HG03521 (cell line): ENCODE data around the gene RHCE.
"Not testable (repeated sequence)": the region's sequence is repeated elsewhere in the genome, so short reads cannot be mapped to it uniquely, and the experiment has no call there.

Source experiments
- ATAC-seq: cut with Tn5 transposase; IDR thresholded peaks from one replicate; pipeline ENCODE4 v1.9.1; 2021; ENCODE audit warnings: mild to moderate bottlenecking, moderate library complexity; ENCODE audit not compliant: unreplicated experiment

RHCE gene

DNA sequence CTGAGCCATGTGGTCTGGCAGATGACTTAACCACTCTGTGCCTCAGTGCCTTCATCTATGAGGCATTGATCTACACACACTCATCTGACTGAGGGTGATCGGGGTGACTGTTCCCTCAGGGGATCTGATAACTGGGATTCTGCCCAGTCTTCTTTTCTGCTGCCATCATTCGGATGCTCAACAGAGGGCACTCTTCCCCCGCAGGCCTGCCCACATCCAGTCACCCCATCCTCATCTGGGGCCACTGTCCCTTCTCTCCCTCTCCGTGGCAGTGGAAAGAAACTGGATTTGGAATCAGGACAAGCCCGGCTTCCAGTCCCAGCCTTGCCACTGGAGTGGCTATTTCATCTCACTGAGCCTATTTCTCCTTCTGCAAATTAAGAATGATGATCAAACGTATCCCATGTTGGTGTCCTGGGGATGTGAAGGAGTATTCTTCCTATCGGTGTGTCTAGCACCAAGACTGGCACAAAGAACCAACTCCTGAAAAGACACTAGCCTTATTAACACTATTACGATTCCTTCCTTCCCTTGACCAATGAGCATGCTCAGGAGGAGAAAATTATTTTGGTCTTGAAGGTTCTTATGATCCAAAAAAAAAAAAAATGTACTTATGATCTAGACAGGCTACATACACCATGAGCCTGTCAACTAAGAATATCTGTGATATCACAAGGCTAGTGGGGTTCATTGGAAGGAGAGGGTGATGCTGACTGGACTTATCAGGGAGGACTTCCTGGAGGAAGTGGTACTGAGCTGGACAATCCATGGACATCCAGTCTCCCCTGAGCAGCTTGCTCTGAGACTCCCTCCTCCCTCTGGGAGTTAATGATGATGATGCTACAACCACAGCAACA lies 17.4 kb downstream of the RHCE start:
- ATAC-seq, result not testable (repeated sequence)

- not testable (repeated sequence) for ATAC-seq
These were observed 22.5 kb downstream of the RHCE start for GRCh38 chr1:25398079-25398478.

DNA sequence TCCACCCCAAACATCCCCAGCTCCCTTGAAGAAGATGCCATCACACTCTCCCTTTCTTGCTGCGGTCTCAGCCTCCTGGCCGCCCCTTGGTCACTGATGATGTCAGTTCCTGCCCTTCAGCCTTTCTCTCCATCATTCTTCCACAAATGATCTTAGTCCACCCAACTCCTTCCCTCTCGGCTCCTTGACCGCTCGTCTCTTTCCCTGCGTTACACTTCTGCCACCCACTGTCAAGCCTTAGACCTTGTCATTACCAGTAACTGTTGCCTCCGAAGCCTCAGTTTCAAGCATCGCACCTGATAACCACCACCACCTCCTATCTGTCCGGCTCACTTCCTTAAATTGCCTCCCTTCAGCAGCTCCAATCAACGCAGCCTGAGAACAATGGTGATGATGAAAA lies 23.1 kb downstream of the RHCE start:
- ATAC-seq, result not testable (repeated sequence)

- no peak for ATAC-seq
These were observed 27.8 kb downstream of the RHCE start for GRCh38 chr1:25392841-25393240.

GRCh38 chr1:25389721-25390120 lies 30.9 kb downstream of the RHCE start:
- not testable (repeated sequence) for ATAC-seq

GRCh38 chr1:25388691-25389090 lies 31.9 kb downstream of the RHCE start:
- ATAC-seq, result not testable (repeated sequence)

- not testable (repeated sequence) for ATAC-seq
These were observed 33.5 kb downstream of the RHCE start for GRCh38 chr1:25387096-25387495.

DNA sequence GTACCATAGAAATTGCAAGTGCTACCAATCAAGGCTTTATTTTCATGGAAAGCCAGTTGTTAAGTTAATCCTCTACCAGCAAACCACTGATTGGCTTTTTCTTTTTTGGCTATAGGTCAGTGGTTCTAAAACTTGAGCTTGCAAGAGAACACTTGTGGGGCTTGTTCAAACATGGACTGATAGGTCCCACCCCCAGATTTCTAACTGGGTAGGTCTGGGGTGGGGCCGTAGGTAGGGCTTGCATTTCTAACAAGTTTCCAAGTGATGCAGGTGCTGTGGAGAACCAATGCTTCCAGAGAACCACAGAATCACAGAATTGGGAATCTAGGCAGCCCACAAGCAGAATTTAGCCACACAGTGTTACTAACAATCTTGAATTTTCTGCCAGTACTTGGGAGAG lies 36.8 kb downstream of the RHCE start:
- ATAC-seq, result not testable (repeated sequence)

DNA sequence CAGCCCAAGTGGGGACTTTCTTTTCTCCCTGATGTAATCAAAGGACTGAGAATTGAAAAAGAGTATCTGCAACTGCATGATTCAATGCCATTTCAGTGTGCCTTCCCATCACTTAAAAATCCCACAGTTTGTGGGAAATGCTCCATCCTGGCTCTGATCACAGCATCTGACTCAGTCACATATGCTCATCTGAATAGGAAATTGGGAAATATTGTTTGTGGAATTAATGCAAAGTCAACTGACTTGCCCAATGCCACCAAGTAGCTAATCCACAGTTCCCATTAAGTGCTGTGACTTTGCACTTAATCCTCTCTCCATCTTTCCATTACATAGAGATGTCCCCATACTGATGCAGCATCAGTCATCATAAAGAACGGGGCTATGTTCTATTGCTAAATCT lies 37.5 kb downstream of the RHCE start:
- not testable (repeated sequence) for ATAC-seq

DNA sequence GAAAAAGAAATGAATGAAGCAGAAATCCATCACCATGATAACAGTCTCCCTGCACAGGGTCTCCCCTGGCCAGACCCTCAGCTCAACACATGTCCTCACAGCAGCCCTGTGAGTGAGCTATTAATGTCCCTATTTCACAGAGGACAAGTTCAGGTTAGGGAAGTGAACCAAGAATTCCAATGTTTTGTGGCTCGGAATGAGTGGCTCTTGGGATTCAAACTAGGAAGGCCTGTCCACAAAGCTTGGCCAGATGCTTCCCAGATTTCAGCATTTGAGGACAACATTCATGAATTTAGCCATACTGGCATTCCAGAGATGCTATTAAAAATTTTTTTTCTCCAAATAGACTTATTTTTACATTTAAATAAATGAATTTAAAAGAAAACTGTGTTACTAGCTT lies 38.1 kb downstream of the RHCE start:
- ATAC-seq, result not testable (repeated sequence)

DNA sequence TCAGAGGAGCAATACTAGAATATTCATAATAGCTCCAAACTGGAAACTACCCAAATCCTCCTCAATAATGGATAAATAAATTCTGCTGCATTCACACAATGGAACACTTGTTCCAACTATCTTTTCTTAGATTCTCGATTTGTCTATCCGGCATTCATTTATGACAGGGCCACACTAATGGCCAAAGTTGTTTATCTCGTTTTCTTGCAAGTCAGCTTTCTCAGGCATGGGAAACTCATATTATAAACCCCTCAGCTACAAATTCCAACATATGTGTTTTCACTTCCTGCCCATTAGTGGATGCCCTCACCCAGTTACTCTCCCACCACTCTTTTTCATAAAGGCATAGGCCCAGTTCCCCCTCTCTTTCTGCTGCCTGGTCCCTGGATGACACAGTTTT lies 42.3 kb downstream of the RHCE start:
- not testable (repeated sequence) for ATAC-seq

DNA sequence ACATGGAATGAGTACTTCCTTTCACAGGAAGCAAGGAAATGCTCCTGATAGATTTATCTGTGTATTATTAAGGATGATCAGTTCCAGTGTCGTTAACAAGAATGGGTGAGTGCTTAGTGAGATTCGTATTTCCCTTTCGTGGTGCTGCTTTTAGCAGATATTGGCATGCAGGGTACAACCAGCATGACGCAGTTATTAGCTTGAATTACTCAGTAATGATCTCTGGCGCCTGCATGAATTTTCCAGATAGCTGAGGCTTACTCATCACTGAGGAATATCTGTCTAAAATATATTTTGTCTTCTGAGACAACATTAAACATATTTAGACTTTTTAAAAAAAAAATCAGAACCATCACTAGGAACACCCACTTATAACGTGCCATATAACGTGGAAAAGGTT lies 48.9 kb downstream of the RHCE start:
- ATAC-seq, result not testable (repeated sequence)

DNA sequence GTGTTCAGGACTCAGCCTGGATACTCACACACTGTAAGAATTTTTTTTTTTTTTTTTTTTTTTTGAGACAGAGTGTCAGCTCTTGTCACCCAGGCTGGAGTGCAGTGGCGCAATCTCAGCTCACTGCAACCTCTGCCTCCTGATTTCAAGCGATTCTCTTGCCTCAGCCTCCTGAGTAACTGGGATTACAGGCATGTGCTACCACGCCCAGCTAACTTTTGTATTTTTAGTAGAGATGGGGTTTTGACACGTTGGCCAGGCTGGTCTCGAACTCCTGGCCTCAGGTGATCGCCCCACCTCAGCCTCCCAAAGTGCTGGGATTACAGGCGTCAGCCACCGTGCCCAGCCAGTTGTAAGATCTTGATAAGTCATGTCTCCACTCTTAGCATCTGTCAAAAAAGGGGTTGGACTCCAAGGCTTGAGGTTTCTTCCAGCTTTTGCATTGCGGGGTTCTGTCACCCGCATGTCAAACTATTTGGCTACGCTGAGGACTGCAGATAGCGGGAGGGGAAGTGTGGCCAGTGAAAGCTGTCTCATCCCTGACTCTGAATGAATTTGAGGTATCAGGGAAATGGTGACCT lies 50.8 kb downstream of the RHCE start:
- ATAC-seq, result not testable (repeated sequence)

DNA sequence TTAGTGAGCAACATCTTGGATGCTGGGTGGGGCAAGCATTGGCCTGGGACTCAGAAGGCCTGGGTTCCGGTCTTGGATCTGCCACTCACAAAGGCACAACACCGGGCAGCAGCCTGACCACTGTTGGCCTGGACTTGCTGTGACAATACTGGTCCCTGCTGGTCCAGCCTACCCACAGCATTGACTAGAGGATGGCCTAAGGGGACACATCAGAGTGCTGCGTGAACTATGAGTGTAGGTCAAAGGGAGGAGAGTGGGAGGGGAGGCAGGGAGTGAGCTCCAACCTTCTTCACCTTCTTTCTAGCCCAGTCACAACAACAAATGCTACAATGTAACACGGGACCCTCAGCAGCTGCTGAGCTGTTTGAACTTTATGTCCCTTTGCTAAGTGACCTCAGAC lies 51.4 kb downstream of the RHCE start:
- no peak for ATAC-seq

GRCh38 chr1:25362634-25363559 lies 57.7 kb downstream of the RHCE start:
- ATAC-seq, result not testable (repeated sequence)

GRCh38 chr1:25361901-25362300 lies 58.7 kb downstream of the RHCE start:
- ATAC-seq, result no peak

- no peak for ATAC-seq
These were observed 59.7 kb downstream of the RHCE start for GRCh38 chr1:25360596-25361581.

DNA sequence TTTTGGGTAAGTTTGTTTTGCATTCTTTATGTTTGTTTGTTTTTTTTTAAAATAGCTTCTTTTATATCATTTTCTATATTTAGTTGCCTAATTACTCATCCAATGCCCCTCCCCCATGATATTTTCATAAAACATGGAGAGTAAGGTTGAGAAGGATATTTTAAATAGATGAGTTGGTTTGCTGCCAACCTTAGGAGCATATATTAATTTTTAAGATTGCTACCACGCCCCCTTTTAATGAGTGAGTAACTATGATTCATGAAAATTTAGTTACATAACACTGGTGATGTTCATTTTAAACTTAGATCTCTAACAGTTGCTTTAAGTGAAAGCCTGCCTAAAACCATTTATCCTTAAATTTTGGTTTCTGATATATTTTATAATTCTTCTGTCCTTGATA lies 63.8 kb downstream of the RHCE start:
- no peak for ATAC-seq

GRCh38 chr1:25356441-25356840 lies 64.2 kb downstream of the RHCE start:
- ATAC-seq, result no peak

GRCh38 chr1:25355841-25356395 lies 64.7 kb downstream of the RHCE start:
- ATAC-seq, result no peak
